HEK293 (cell line): ENCODE results near the gene TRIM8.

ENCODE experiments used
- CTCF ChIA-PET: fragments of 350-600 bp; formaldehyde crosslinking; extraction: SDS; loops from one replicate; lab custom pipeline; 2021; ENCODE audit warnings: antibody characterized with exemption; lab: Yijun Ruan, JAX
- POLR2A ChIA-PET: fragments of 300-600 bp; formaldehyde crosslinking; extraction: SDS; loops from one replicate; lab custom pipeline; 2020; ENCODE audit warnings: antibody characterized with exemption, inconsistent platforms; lab: Yijun Ruan, JAX
- H3K27ac ChIP-seq: fragments of 200-500 bp; sonication (Bioruptor generic); 2 replicates; pipeline ENCODE4 v1.5.1; 2014; ENCODE audit warnings: low read depth, low read length, control low read depth, inconsistent platforms; ENCODE audit errors: extremely low read depth
- H3K36me3 ChIP-seq, 2 experiments: fragments of 200-500 bp in 1 of 2; sonication (Bioruptor generic) in 1 of 2; 1 replicate in 1 of 2; 2 replicates in 1 of 2; pipeline ENCODE4 v1.5.1; 2014 to 2017; ENCODE audit warnings: inconsistent platforms in 2 of 2, low read length in 2 of 2; ENCODE audit not compliant: control insufficient read depth in 2 of 2, insufficient read depth in 1 of 2
- H3K4me1 ChIP-seq: fragments of 200-500 bp; sonication (Bioruptor generic); 2 replicates; pipeline ENCODE4 v1.5.1; 2014; ENCODE audit warnings: mild to moderate bottlenecking, low read length, inconsistent platforms; ENCODE audit not compliant: control insufficient read depth, insufficient read depth
- H3K4me3 ChIP-seq: 2 replicates; pipeline ENCODE4 v1.5.1; 2011; ENCODE audit warnings: low read depth, mild to moderate bottlenecking, control low read depth, low read length, moderate library complexity
- H3K9me3 ChIP-seq: fragments of 200-500 bp; sonication (Bioruptor generic); 2 replicates; pipeline ENCODE4 v1.5.1; 2014; ENCODE audit warnings: low read depth, low read length, inconsistent platforms; ENCODE audit not compliant: control insufficient read depth, insufficient read depth
- BCL6B ChIP-seq: fragments of 450-650 bp; formaldehyde crosslinking; IDR thresholded peaks from 2 replicates; pipeline ENCODE4 v1.5.1; 2017; ENCODE audit warnings: missing biosample characterization, missing genetic modification characterization
- ELK4 ChIP-seq: IDR thresholded peaks from 2 replicates; pipeline ENCODE4 v1.6.1; 2011; ENCODE audit warnings: mild to moderate bottlenecking, low read depth, low read length, borderline replicate concordance
- SP2 ChIP-seq: fragments of 450-650 bp; formaldehyde crosslinking; IDR thresholded peaks from 2 replicates; pipeline ENCODE4 v1.5.1; 2016; ENCODE audit warnings: missing biosample characterization, missing genetic modification characterization
- YY1 ChIP-seq: fragments of 450-650 bp; formaldehyde crosslinking; IDR thresholded peaks from 2 replicates; pipeline ENCODE4 v1.5.1; 2018; ENCODE audit warnings: missing biosample characterization, missing genetic modification characterization
- ZBTB17 ChIP-seq: fragments of 450-650 bp; formaldehyde crosslinking; IDR thresholded peaks from 2 replicates; pipeline ENCODE4 v1.5.1; 2016; ENCODE audit warnings: missing biosample characterization, missing genetic modification characterization
- ZFP37 ChIP-seq: fragments of 450-650 bp; formaldehyde crosslinking; IDR thresholded peaks from 2 replicates; pipeline ENCODE4 v1.5.1; 2016; ENCODE audit warnings: missing biosample characterization, missing genetic modification characterization
- ZNF10 ChIP-seq: fragments of 450-650 bp; formaldehyde crosslinking; IDR thresholded peaks from 2 replicates; pipeline ENCODE4 v1.5.1; 2017; ENCODE audit warnings: missing biosample characterization, missing genetic modification characterization
- ZNF121 ChIP-seq: fragments of 450-650 bp; formaldehyde crosslinking; IDR thresholded peaks from 2 replicates; pipeline ENCODE4 v1.5.1; 2016; ENCODE audit warnings: missing biosample characterization, missing genetic modification characterization
- ZNF155 ChIP-seq: fragments of 450-650 bp; formaldehyde crosslinking; IDR thresholded peaks from 2 replicates; pipeline ENCODE4 v1.5.1; 2016; ENCODE audit warnings: missing biosample characterization, missing genetic modification characterization
- ZNF248 ChIP-seq: fragments of 450-650 bp; formaldehyde crosslinking; IDR thresholded peaks from 2 replicates; pipeline ENCODE4 v1.5.1; 2017; ENCODE audit warnings: missing biosample characterization, missing genetic modification characterization
- ZNF266 ChIP-seq: fragments of 450-650 bp; formaldehyde crosslinking; IDR thresholded peaks from 2 replicates; pipeline ENCODE4 v1.5.1; 2016; ENCODE audit warnings: missing biosample characterization, missing genetic modification characterization, low read depth
- ZNF274 ChIP-seq, 2 experiments: fragments of 200-500 bp in 1 of 2; fragments of 450-650 bp in 1 of 2; sonication (Bioruptor generic) in 1 of 2; formaldehyde crosslinking in 1 of 2; IDR thresholded peaks; 2 replicates each; pipeline versions ENCODE4 v1.5.1 to v1.6.1; 2014 to 2016; ENCODE audit warnings: borderline replicate concordance in 1 of 2, inconsistent platforms in 1 of 2, low read length in 1 of 2, missing biosample characterization in 1 of 2, missing genetic modification characterization in 1 of 2
- ZNF37A ChIP-seq: fragments of 450-650 bp; IDR thresholded peaks from 2 replicates; pipeline ENCODE4 v1.5.1; 2018; ENCODE audit warnings: missing biosample characterization, missing genetic modification characterization
- ZNF394 ChIP-seq: fragments of 450-650 bp; formaldehyde crosslinking; IDR thresholded peaks from 2 replicates; pipeline ENCODE4 v1.5.1; 2016; ENCODE audit warnings: missing biosample characterization, missing genetic modification characterization, mild to moderate bottlenecking, moderate library complexity, borderline replicate concordance
- ZNF398 ChIP-seq: fragments of 450-650 bp; formaldehyde crosslinking; IDR thresholded peaks from 2 replicates; pipeline ENCODE4 v1.5.1; 2017; ENCODE audit warnings: missing biosample characterization, missing genetic modification characterization
- ZNF404 ChIP-seq: fragments of 450-650 bp; formaldehyde crosslinking; IDR thresholded peaks from 2 replicates; pipeline ENCODE4 v1.5.1; 2017; ENCODE audit warnings: missing biosample characterization, missing genetic modification characterization
- ZNF449 ChIP-seq: fragments of 450-650 bp; formaldehyde crosslinking; IDR thresholded peaks from 2 replicates; pipeline ENCODE4 v1.5.1; 2017; ENCODE audit warnings: missing biosample characterization, mild to moderate bottlenecking, missing genetic modification characterization, moderate library complexity
- ZNF610 ChIP-seq: fragments of 450-650 bp; formaldehyde crosslinking; IDR thresholded peaks from 2 replicates; pipeline ENCODE4 v1.5.1; 2016; ENCODE audit warnings: missing biosample characterization, missing genetic modification characterization, borderline replicate concordance
- ZNF658 ChIP-seq: fragments of 450-650 bp; formaldehyde crosslinking; IDR thresholded peaks from 2 replicates; pipeline ENCODE4; 2016; ENCODE audit warnings: missing biosample characterization, missing genetic modification characterization
- ZNF837 ChIP-seq: fragments of 450-650 bp; formaldehyde crosslinking; IDR thresholded peaks from 2 replicates; pipeline ENCODE4 v1.5.1; 2016; ENCODE audit warnings: missing biosample characterization, missing genetic modification characterization
- ZSCAN30 ChIP-seq: fragments of 450-650 bp; IDR thresholded peaks from 2 replicates; pipeline ENCODE4 v1.5.1; 2018; ENCODE audit warnings: missing biosample characterization, mild to moderate bottlenecking, missing genetic modification characterization, moderate library complexity

The TRIM8 gene

GRCh38 chr10:102595293-102595692, 49.0 kb upstream of the TRIM8 start:
- Histone ChIP-seq H3K4me1 (no peaks in the 10 kb centered on the region), H3K9me3 (no peaks in the 10 kb centered on the region), H3K27ac (no peak overlapping the region), H3K4me3 (no peak overlapping the region), H3K36me3 (peaks cover 3 to 61% of the 10 kb centered on the region in 2 experiments; a peak in 2 of 3 replicates)
- CTCF ChIA-PET: interaction anchor here (0.5 to 3.1 kb wide), 14 partner anchors 11 to 376 kb away, joined by 3 to 25 read pairs (median 5); partner anchors contain the start of gene ACTR1A
- POLR2A ChIA-PET: no interaction called here
- TF ChIP-seq ZSCAN30 (tag by site-specific recombination): no peak
- TF ChIP-seq ZNF398 (tag by site-specific recombination): no peak
- TF ChIP-seq ZNF274 (IDR thresholded peaks at IDR 0.05; ENCODE audit: low read length): no peak
- TF ChIP-seq ZNF274 (tag by site-specific recombination; IDR thresholded peaks at IDR 0.05; ENCODE audit: borderline replicate concordance): no peak
- TF ChIP-seq ZNF10: no peak
- no peak for TF ChIP-seq YY1 (tag by site-specific recombination)
- no peak for TF ChIP-seq ZBTB17 (tag by site-specific recombination)
- TF ChIP-seq ZNF266 (tag by site-specific recombination): no peak
- no peak for TF ChIP-seq BCL6B
- no peak for TF ChIP-seq ZNF37A
- no peak for TF ChIP-seq ZNF394 (tag by site-specific recombination)
- TF ChIP-seq SP2: no peak
- no peak for TF ChIP-seq ELK4
- no peak for TF ChIP-seq ZNF837 (tag by site-specific recombination)

- TF ChIP-seq ZNF449 (tag by site-specific recombination) (no peak), ZNF658 (tag by site-specific recombination) (no peak), ZNF155 (tag by site-specific recombination) (no peak), ZNF610 (tag by site-specific recombination) (no peak), ZNF248 (tag by site-specific recombination) (no peak), ZFP37 (no peak), ZNF121 (tag by site-specific recombination) (no peak), ZNF404 (no peak)
- ChIA-PET POLR2A (no interaction called here), CTCF (interaction anchor here (0.7 to 3.1 kb wide), 19 partner anchors 8 to 377 kb away, joined by 3 to 25 read pairs (median 4); partner anchors contain the start of gene ACTR1A)
- H3K4me1 ChIP-seq: no peaks in the 10 kb centered on the region
- H3K36me3 ChIP-seq: peaks cover 3 to 66% of the 10 kb centered on the region in 2 experiments; a peak in 2 of 3 replicates
- H3K4me3 ChIP-seq: no peak overlapping the region
- no peak overlapping the region for H3K27ac ChIP-seq
- H3K9me3 ChIP-seq: no peaks in the 10 kb centered on the region
These were observed 48.4 kb upstream of the TRIM8 start for GRCh38 chr10:102595897-102596296.
